Adipocyte (in vitro differentiated cells): ENCODE data around the gene ACADM.
"Not testable (repeated sequence)": the region's sequence is repeated elsewhere in the genome, so short reads cannot be mapped to it uniquely, and the experiment has no call there.

Experiments
- DNase-seq: peaks from one replicate; pipeline ENCODE4 v3.0.0-alpha.2; 2015; ENCODE audit warnings: low read depth
- H3K27me3 ChIP-seq: replicated peaks from 2 replicates; pipeline ENCODE4 v1.7.0; 2013; ENCODE audit warnings: mild to moderate bottlenecking, low read length, moderate library complexity; ENCODE audit not compliant: control insufficient read depth, insufficient read depth
- H3K36me3 ChIP-seq: 2 replicates; pipeline ENCODE4 v1.7.0; 2013; ENCODE audit warnings: low read length, mild to moderate bottlenecking, moderate library complexity; ENCODE audit not compliant: control insufficient read depth, insufficient read depth, severe bottlenecking
- H3K4me1 ChIP-seq: 2 replicates; pipeline ENCODE4 v1.7.0; 2013; ENCODE audit warnings: mild to moderate bottlenecking, low read length, moderate library complexity; ENCODE audit not compliant: control insufficient read depth, insufficient read depth
- H3K4me3 ChIP-seq: 2 replicates; pipeline ENCODE4 v1.7.0; 2013; ENCODE audit warnings: mild to moderate bottlenecking, low read length, moderate library complexity
- H3K9ac ChIP-seq: 2 replicates; pipeline ENCODE4 v1.7.0; 2013; ENCODE audit warnings: mild to moderate bottlenecking, low read length, moderate library complexity
- H3K9me3 ChIP-seq: 2 replicates; pipeline ENCODE4 v1.7.0; 2013; ENCODE audit warnings: mild to moderate bottlenecking, low read length, moderate library complexity; ENCODE audit not compliant: control insufficient read depth

The ACADM gene

GRCh38 chr1:75736016-75736415, 11.5 kb downstream of the ACADM start:
- peaks cover 69% of the 10 kb centered on the region for H3K36me3 ChIP-seq
- peaks cover 12% of the 10 kb centered on the region for H3K4me1 ChIP-seq
- DNase-seq: no peak
- H3K27me3 ChIP-seq: no peaks in the 10 kb centered on the region
- H3K9me3 ChIP-seq: no peaks in the 10 kb centered on the region
- no peak overlapping the region for H3K9ac ChIP-seq
- no peak overlapping the region for H3K4me3 ChIP-seq

DNA sequence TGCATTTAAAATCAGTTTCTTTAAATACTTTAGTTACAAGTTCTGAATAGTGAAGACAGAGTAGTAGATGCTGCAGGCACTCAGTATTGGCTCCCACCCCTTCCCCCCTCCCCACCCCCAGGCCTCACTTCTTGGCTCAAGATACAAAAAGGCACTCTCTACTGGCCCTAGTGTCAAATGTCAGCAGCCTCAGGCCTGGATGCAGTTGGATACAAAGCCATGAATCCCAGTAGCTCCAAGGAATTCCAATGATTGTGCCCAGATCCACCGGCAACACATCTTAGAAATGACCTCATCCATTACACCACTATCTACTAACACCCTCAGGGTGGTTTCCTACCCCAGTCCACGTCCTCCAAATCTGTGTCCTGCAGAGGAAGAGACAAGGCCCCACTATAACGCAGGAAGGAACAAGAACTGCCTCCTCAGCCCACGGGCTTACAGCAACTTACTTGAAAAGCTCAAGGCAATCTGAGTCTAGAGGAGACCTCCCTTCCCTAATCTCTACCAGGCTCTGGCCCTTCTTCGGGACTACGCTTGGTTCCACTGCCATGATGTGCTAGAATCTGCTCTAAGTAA, 17.6 kb downstream of the ACADM start:
- Histone ChIP-seq H3K36me3 (peaks cover 72% of the 10 kb centered on the region), H3K4me3 (no peak overlapping the region), H3K9ac (no peak overlapping the region), H3K27me3 (no peaks in the 10 kb centered on the region), H3K9me3 (no peaks in the 10 kb centered on the region), H3K4me1 (no peaks in the 10 kb centered on the region)
- no peak for DNase-seq

DNA sequence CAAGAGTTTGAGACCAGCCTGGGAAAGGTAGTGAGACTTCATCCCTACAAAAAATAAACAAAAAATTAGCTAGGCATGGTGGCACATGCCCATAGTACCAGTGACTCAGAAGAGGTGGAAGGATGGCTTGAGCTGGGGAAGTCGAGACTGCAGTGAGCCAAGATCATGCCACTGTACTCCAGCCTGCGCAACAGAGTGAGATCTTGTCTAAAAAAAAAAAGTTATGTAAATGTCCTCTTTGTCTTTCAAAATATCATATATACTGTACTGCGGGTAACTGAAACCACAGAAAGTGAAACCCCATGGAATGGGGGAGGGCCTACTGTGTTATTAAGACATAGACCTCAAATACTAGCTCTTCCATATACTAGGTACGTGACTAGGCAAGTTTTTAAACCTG, 20.8 kb downstream of the ACADM start:
- H3K9ac ChIP-seq: no peak overlapping the region
- H3K36me3 ChIP-seq: peaks cover 56% of the 10 kb centered on the region
- H3K27me3 ChIP-seq: no peaks in the 10 kb centered on the region
- no peaks in the 10 kb centered on the region for H3K4me1 ChIP-seq
- DNase-seq: no peak
- no peak overlapping the region for H3K4me3 ChIP-seq
- no peaks in the 10 kb centered on the region for H3K9me3 ChIP-seq

GRCh38 chr1:75757210-75757609, 32.7 kb downstream of the ACADM start:
- H3K9me3 ChIP-seq, DNase-seq, H3K4me3 ChIP-seq, H3K9ac ChIP-seq, H3K27me3 ChIP-seq, H3K4me1 ChIP-seq: not testable (repeated sequence)
- peaks cover 39% of the 10 kb centered on the region for H3K36me3 ChIP-seq

DNA sequence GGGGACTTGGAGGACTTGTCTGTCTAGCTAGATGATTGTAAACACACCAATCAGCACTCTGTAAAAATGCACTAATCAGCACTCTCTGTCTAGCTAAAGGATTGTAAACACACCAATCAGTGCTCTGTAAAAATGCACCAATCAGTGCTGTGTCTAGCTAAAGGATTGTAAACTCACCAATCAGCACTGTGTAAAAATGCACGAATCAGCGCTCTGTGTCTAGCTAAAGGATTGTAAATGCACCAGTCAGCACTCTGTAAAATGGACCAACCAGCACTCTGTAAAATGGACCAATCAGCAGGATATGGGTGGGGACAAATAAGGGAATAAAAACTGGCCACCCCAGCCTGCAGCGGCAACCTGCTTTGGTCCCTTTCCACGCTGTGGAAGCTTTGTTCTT, 34.0 kb downstream of the ACADM start:
- not testable (repeated sequence) for DNase-seq, H3K9ac ChIP-seq, H3K4me1 ChIP-seq, H3K4me3 ChIP-seq, H3K27me3 ChIP-seq, H3K9me3 ChIP-seq
- peaks cover 26% of the 10 kb centered on the region for H3K36me3 ChIP-seq

- Histone ChIP-seq H3K4me1 (peaks cover 5% of the 10 kb centered on the region), H3K36me3 (no peaks in the 10 kb centered on the region), H3K9ac (no peak overlapping the region), H3K27me3 (no peaks in the 10 kb centered on the region), H3K9me3 (no peaks in the 10 kb centered on the region), H3K4me3 (no peak overlapping the region)
- no peak for DNase-seq
These were observed 39.6 kb downstream of the ACADM start for GRCh38 chr1:75764057-75764655.

DNA sequence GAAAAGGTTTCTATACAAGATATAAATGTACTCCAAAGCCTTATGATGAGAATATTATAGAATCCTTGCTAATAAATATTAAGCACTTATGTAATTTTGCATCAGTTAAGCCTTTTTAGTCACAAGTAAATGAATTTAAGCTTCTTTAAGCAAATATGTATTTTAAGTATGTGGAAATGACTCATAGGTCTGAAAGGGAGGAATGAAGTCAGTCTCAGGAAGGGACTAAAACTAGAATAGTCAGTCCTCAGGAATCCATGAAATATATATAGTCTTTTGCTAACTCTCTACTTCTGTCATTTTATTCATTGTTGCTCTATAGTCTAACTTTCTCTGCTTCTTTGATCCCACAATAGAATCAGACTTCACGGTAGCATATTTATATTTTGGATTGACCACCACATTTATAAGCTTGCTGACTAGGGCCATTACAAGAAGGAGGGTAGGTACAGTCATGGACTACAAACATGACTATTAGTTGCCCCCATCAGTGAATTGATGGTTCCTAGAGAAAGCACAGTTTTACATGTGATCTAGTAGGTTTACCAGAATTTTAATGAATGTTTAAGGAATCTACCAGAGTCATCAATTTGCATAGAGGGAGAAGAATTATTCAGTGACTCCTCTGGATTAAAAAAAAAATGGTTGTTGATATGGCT, 41.3 kb downstream of the ACADM start:
- Histone ChIP-seq H3K9ac (no peak overlapping the region), H3K36me3 (no peaks in the 10 kb centered on the region), H3K4me3 (no peak overlapping the region), H3K27me3 (no peaks in the 10 kb centered on the region), H3K4me1 (peaks cover 5% of the 10 kb centered on the region), H3K9me3 (no peaks in the 10 kb centered on the region)
- DNase-seq: peak; percentile 84

- H3K9ac ChIP-seq: no peak overlapping the region
- no peaks in the 10 kb centered on the region for H3K27me3 ChIP-seq
- H3K4me1 ChIP-seq: peaks cover 5% of the 10 kb centered on the region
- no peak for DNase-seq
- no peaks in the 10 kb centered on the region for H3K36me3 ChIP-seq
- no peak overlapping the region for H3K4me3 ChIP-seq
- no peaks in the 10 kb centered on the region for H3K9me3 ChIP-seq
These were observed 43.5 kb downstream of the ACADM start for GRCh38 chr1:75768016-75768415.

DNA sequence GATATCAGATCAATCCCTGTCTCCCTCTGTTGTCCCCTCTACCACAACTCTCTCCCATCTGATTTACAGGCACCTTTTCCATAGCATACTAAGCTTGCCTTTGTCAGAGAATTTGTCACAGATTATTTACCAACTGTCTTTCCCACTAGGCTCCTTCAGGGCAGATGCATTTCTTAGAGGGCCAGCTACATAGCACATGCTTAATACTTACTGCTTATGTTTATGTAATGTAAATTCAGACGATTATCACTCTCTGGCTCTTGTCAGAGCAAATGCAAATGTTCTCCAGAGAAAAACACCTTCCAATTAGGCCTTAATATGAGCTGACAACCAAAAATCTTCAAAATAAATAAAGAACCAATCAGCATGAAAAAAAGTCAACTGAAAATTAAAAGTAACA, 46.3 kb downstream of the ACADM start:
- no peak overlapping the region for H3K4me3 ChIP-seq
- no peak for DNase-seq
- no peak overlapping the region for H3K9ac ChIP-seq
- no peaks in the 10 kb centered on the region for H3K9me3 ChIP-seq
- H3K27me3 ChIP-seq: no peaks in the 10 kb centered on the region
- H3K36me3 ChIP-seq: no peaks in the 10 kb centered on the region
- peaks cover 5% of the 10 kb centered on the region for H3K4me1 ChIP-seq

- Histone ChIP-seq H3K9me3 (no peaks in the 10 kb centered on the region), H3K9ac (no peak overlapping the region), H3K4me3 (no peak overlapping the region), H3K27me3 (no peaks in the 10 kb centered on the region), H3K4me1 (no peaks in the 10 kb centered on the region), H3K36me3 (no peaks in the 10 kb centered on the region)
- DNase-seq: no peak
These were observed 47.5 kb downstream of the ACADM start for GRCh38 chr1:75771978-75772377.

DNA sequence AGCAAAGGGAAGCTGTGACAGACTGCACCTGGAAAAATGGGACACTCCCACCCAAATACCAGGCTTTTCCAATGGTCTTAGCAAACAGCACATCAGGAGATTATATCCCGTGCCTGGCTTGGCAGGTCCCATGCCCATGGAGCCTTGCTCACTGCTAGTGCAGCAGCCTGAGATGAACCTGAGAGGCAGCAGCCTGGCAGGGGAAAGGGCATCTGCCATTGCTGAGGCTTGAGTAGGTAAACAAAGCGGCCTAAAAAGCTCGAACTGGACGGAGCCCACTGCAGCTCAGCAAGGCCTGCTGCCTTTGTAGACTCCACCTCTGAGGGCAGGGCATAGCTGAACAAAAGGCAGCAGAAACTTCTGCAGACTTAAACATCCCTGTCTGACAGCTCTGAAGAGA, 53.3 kb downstream of the ACADM start:
- not testable (repeated sequence) for H3K4me3 ChIP-seq, H3K27me3 ChIP-seq, DNase-seq, H3K36me3 ChIP-seq, H3K4me1 ChIP-seq, H3K9ac ChIP-seq, H3K9me3 ChIP-seq
